Measurements from ENCODE around the gene APOC3.

DNA sequence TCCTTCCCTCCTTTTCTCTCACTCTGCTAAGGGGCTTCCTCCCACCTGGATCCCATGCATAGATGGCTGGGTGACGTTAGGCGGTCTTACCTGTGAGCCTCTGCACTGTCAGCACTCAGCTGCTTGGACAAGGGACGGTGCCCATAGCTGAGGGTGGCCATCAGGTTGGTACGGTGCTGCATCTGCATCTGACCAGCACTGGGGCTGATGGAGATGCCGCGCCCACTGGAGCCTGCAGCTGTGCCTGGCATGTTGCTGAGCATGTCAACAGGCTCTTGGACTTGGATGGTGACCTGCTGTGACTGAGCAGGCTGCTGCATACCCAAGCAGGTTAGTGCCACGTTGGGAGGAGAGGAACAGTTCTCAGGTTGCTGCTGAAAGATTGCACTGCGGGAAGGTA, 29.5 kb downstream of the APOC3 start:
- TF ChIP-seq, protein P1, sequence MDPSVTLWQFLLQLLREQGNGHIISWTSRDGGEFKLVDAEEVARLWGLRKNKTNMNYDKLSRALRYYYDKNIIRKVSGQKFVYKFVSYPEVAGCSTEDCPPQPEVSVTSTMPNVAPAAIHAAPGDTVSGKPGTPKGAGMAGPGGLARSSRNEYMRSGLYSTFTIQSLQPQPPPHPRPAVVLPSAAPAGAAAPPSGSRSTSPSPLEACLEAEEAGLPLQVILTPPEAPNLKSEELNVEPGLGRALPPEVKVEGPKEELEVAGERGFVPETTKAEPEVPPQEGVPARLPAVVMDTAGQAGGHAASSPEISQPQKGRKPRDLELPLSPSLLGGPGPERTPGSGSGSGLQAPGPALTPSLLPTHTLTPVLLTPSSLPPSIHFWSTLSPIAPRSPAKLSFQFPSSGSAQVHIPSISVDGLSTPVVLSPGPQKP (IDR thresholded peaks at IDR 0.05; ENCODE audit: borderline replicate concordance, low read depth, low read length) = no peak
- TF ChIP-seq, protein P2, sequence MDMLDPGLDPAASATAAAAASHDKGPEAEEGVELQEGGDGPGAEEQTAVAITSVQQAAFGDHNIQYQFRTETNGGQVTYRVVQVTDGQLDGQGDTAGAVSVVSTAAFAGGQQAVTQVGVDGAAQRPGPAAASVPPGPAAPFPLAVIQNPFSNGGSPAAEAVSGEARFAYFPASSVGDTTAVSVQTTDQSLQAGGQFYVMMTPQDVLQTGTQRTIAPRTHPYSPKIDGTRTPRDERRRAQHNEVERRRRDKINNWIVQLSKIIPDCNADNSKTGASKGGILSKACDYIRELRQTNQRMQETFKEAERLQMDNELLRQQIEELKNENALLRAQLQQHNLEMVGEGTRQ (IDR thresholded peaks at IDR 0.05; ENCODE audit: low read depth, low read length) = no peak
